ENCODE results near the gene EVI2B. TPM values are rescaled to one million over a fixed set of nuclear protein-coding genes. Genes with fewer than 3 reads are reported as not detected.

EVI2B gene
- total RNA-seq, 1 experiment from 2014 or later: not detected

GRCh38 chr17:31310886-31311285 is 3.0 kb downstream of the EVI2B start:
- Histone ChIP-seq H3K4me2 (ENCODE audit: insufficient read depth, insufficient read length, low read length) (no peak overlapping the region), H2AK5ac (ENCODE audit: insufficient read length, low read length) (no peak overlapping the region), H3K23ac (ENCODE audit: insufficient read length, low read depth, low read length) (no peak overlapping the region), H3K56ac (ENCODE audit: insufficient read length, low read depth, low read length) (no peak overlapping the region), H4K5ac (ENCODE audit: insufficient read length, low read depth, low read length) (no peak overlapping the region), H2BK120ac (ENCODE audit: low read depth, low read length, poor library complexity, severe bottlenecking) (no peak overlapping the region), H4K91ac (ENCODE audit: insufficient read length, low read depth, low read length) (no peak overlapping the region), H3K27me3 (ENCODE audit: insufficient read depth, low read length) (no peaks in the 10 kb centered on the region), H3K9me3 (ENCODE audit: control insufficient read depth, low read depth, low read length) (no peaks in the 10 kb centered on the region), H2BK20ac (ENCODE audit: low read depth, low read length, poor library complexity, severe bottlenecking) (no peak overlapping the region), H3K23me2 (ENCODE audit: insufficient read length, low read depth, low read length, poor library complexity, severe bottlenecking) (no peaks in the 10 kb centered on the region), H3K27ac (ENCODE audit: insufficient read length, low read depth, low read length) (no peak overlapping the region), H3K18ac (ENCODE audit: insufficient read length, low read depth, low read length) (no peak overlapping the region), H4K20me1 (ENCODE audit: control insufficient read depth, insufficient read depth, insufficient read length) (no peaks in the 10 kb centered on the region), H3K14ac (ENCODE audit: insufficient read depth, low read length) (no peak overlapping the region), H4K8ac (replicated peaks; ENCODE audit: insufficient read length, low read depth, low read length) (no peak overlapping the region), H3K9ac (ENCODE audit: extremely low read depth, insufficient read length, low read length) (no peak overlapping the region), H2BK15ac (ENCODE audit: low read depth, low read length) (no peak overlapping the region), H3K4ac (ENCODE audit: low read depth, low read length) (no peak overlapping the region), H3K79me2 (ENCODE audit: insufficient read depth, low read length) (no peaks in the 10 kb centered on the region), H2AFZ (ENCODE audit: low read length) (no peak overlapping the region), H3K79me1 (ENCODE audit: insufficient read depth, low read depth, low read length, poor library complexity, severe bottlenecking) (no peaks in the 10 kb centered on the region), H3T11ph (ENCODE audit: low read length) (no peak overlapping the region), H3K4me1 (ENCODE audit: insufficient read depth, low read length) (no peaks in the 10 kb centered on the region), H2BK12ac (ENCODE audit: insufficient read length, low read depth, low read length) (no peak overlapping the region), H2BK5ac (ENCODE audit: insufficient read length, low read length) (no peak overlapping the region)
- WGBS (ENCODE audit: extremely low coverage, insufficient read length, low lambda C conversion rate): no CpG with 5 or more reads among the region's 7 CpGs
- Mint-ChIP-seq H3K36me3 (ENCODE audit: insufficient read depth in 1 of 3, low read depth in 3 of 3) (no peaks in the 10 kb centered on the region), H3K27me3 (ENCODE audit: low read depth) (no peaks in the 10 kb centered on the region), H3K4me1 (peaks cover 3 to 9% of the 10 kb centered on the region in 2 experiments), H3K4me3 (no peak overlapping the region), H3K9me3 (no peaks in the 10 kb centered on the region), H3K27ac (no peak overlapping the region)
- no peak for TF ChIP-seq CTCF (conservative IDR thresholded peaks at IDR 0.05)
- DNase-seq: no peak
